GM12878 (cell line): Measurements from ENCODE around the gene ACTL6A. TPM values are rescaled to one million over a fixed set of nuclear protein-coding genes. Genes with fewer than 3 reads are reported as not detected.

Experiments
- BCL11A ChIP-seq: IDR thresholded peaks from 2 replicates; pipeline ENCODE4 v1.6.1; 2011; ENCODE audit warnings: low read depth, low read length
- BMI1 ChIP-seq: fragments of 450-650 bp; IDR thresholded peaks from 2 replicates; pipeline ENCODE4 v1.6.1; 2016; ENCODE audit warnings: mild to moderate bottlenecking, moderate library complexity, borderline replicate concordance
- CHD2 ChIP-seq: IDR thresholded peaks from 2 replicates; pipeline ENCODE4 v1.6.1; 2011; ENCODE audit warnings: low read depth, low read length, improper control_type of control experiment, borderline replicate concordance
- CUX1 ChIP-seq: IDR thresholded peaks from 2 replicates; pipeline ENCODE4 v1.6.1; 2012; ENCODE audit warnings: improper control_type of control experiment, low read depth, low read length; ENCODE audit not compliant: insufficient replicate concordance
- EGR1 ChIP-seq, 2 experiments: IDR thresholded peaks; 1 replicate in 1 of 2; 2 replicates in 1 of 2; pipeline ENCODE4 v1.6.1; 2011 to 2012; ENCODE audit warnings: low read depth in 2 of 2, low read length in 2 of 2, borderline replicate concordance in 1 of 2, mild to moderate bottlenecking in 1 of 2, moderate library complexity in 1 of 2
- ETV6 ChIP-seq, 2 experiments: fragments of 450-650 bp in 1 of 2; IDR thresholded peaks in 1 of 2; conservative IDR thresholded peaks in 1 of 2; 2 replicates each; pipeline ENCODE4 v1.6.1; 2014; ENCODE audit warnings: antibody characterized with exemption in 1 of 2, borderline replicate concordance in 1 of 2, low read depth in 1 of 2, mild to moderate bottlenecking in 1 of 2, moderate library complexity in 1 of 2
- FOS ChIP-seq: IDR thresholded peaks from 3 replicates; pipeline ENCODE4 v1.6.1; 2011; ENCODE audit warnings: borderline replicate concordance; ENCODE audit not compliant: insufficient read length; ENCODE audit errors: extremely low read depth
- IRF3 ChIP-seq: fragments of 450-650 bp; IDR thresholded peaks from 2 replicates; pipeline ENCODE4 v1.6.1; 2014; ENCODE audit warnings: mild to moderate bottlenecking
- IRF4 ChIP-seq: IDR thresholded peaks from 2 replicates; pipeline ENCODE4 v1.6.1; 2011; ENCODE audit warnings: low read depth, low read length
- MAX ChIP-seq: IDR thresholded peaks from 2 replicates; pipeline ENCODE4 v1.6.1; 2012; ENCODE audit warnings: low read depth, low read length, improper control_type of control experiment
- MYB ChIP-seq: fragments of 150-350 bp; IDR thresholded peaks from 2 replicates; pipeline ENCODE4 v1.6.1; 2014; ENCODE audit warnings: mild to moderate bottlenecking, low read depth, low read length, borderline replicate concordance
- NFYB ChIP-seq: IDR thresholded peaks from 2 replicates; pipeline ENCODE4 v1.6.1; 2011; ENCODE audit warnings: low read depth, mild to moderate bottlenecking, low read length, improper control_type of control experiment, moderate library complexity; ENCODE audit not compliant: insufficient read depth
- PKNOX1 ChIP-seq: fragments of 450-650 bp; IDR thresholded peaks from 2 replicates; pipeline ENCODE4 v1.6.1; 2016; ENCODE audit warnings: mild to moderate bottlenecking
- POU2F2 ChIP-seq: IDR thresholded peaks from 3 replicates; pipeline ENCODE4 v1.6.1; 2011; ENCODE audit warnings: low read depth, mild to moderate bottlenecking, low read length, borderline replicate concordance
- RELA ChIP-seq: fragments of 450-650 bp; IDR thresholded peaks from 2 replicates; pipeline ENCODE4 v1.8.0; 2014; ENCODE audit warnings: borderline replicate concordance; ENCODE audit not compliant: partially characterized antibody
- REST ChIP-seq: IDR thresholded peaks from 2 replicates; pipeline ENCODE4 v1.6.1; 2012; ENCODE audit warnings: mild to moderate bottlenecking, low read depth, low read length
- YY1 ChIP-seq: IDR thresholded peaks from 2 replicates; pipeline ENCODE4 v1.6.1; 2011; ENCODE audit warnings: low read depth, mild to moderate bottlenecking, low read length
- polyA plus RNA-seq, 11 experiments: library from polyadenylated mRNA; depleted of rRNA in 4 of 11; unstranded in 6 of 11; stranded (reverse) in 5 of 11; fragments of >200 nt; fragmentation: Nextera tagmentation in 4 of 11; fragmentation: Illumina TruSeq in 1 of 11; extraction: Ambion mirVana in 4 of 11; extraction: Trizol in 1 of 11; gene quantifications; 1 replicate in 1 of 11; 2 replicates in 10 of 11; pipeline versions ENCODE4 v1.2.1 to v1.2.3, GENCODE V29; 2011 to 2016; ENCODE audit warnings: inconsistent platforms in 2 of 11, missing spikeins in 2 of 11, low read depth in 1 of 11
- total RNA-seq, 4 experiments: library from RNA; depleted of rRNA in 3 of 4; stranded (reverse); fragments of >200 nt in 3 of 4; fragmentation: Illumina TruSeq in 1 of 4; extraction: Trizol in 1 of 4; gene quantifications; 2 replicates each; pipeline versions ENCODE4 v1.2.1 to v1.2.3, GENCODE V29; 2013 to 2021

ACTL6A gene
- total and polyA plus RNA-seq, 10 of the 15 experiments (the other 5 are each of a cell fraction or from before 2014, with no cell fraction given) = 70.2 to 197 (median 105) TPM

GRCh38 chr3:179604321-179605078, 41.8 kb downstream of the ACTL6A start, which contains the start of the genes MRPL47 and NDUFB5 (continued):
- TF ChIP-seq MAX = peak; percentile 36; the same call in 1 of the 2 replicates
- 0 out of 2 replicates have a peak, but pooled peaks have one; percentile 36 for TF ChIP-seq IRF4
- TF ChIP-seq NFYB = peak; percentile 88
- no peak for TF ChIP-seq BMI1
- no peak for TF ChIP-seq CUX1
- TF ChIP-seq POU2F2 = peak; percentile 43; the same call in 2 of the 3 replicates
- TF ChIP-seq REST = 0 out of 2 replicates have a peak, but pooled peaks have one; percentile 11
- no peak for TF ChIP-seq IRF3
- no peak for TF ChIP-seq MYB
- peak in 1 of 2 experiments; percentile 26; a peak in 1 of 3 replicates for TF ChIP-seq EGR1 (IDR thresholded peaks at IDR 0.05; ENCODE audit: borderline replicate concordance in 1 of 2, low read depth in 2 of 2, low read length in 2 of 2)
- no peak for TF ChIP-seq FOS
- no peak for TF ChIP-seq ETV6 (conservative IDR thresholded peaks at IDR 0.05 in 1 of 2, IDR thresholded peaks at IDR 0.05 in 1 of 2; ENCODE audit: borderline replicate concordance in 1 of 2, low read depth in 1 of 2)
- TF ChIP-seq RELA = peak; percentile 45
- no peak for TF ChIP-seq BCL11A
- peak; percentile 71; the same call in 1 of the 2 replicates for TF ChIP-seq CHD2
- peak; percentile 20; the same call in 1 of the 2 replicates for TF ChIP-seq PKNOX1
- peak; percentile 100 for TF ChIP-seq YY1
